ENCODE data around the gene NMNAT3.

The NMNAT3 gene

GRCh38 chr3:139634111-139634635 is 43.6 kb downstream of the NMNAT3 start:
- H3K4me1 Mint-ChIP-seq = no peaks in the 10 kb centered on the region
- no peak overlapping the region for H3K27ac Mint-ChIP-seq
- no peaks in the 10 kb centered on the region for H3K27me3 Mint-ChIP-seq
- H3K9me3 Mint-ChIP-seq = no peaks in the 10 kb centered on the region
- no peak overlapping the region for H3K4me3 Mint-ChIP-seq
- H3K36me3 Mint-ChIP-seq (ENCODE audit: low read depth) = peaks cover 7% of the 10 kb centered on the region
- DNase-seq (no peak), ATAC-seq (no peak)

DNA sequence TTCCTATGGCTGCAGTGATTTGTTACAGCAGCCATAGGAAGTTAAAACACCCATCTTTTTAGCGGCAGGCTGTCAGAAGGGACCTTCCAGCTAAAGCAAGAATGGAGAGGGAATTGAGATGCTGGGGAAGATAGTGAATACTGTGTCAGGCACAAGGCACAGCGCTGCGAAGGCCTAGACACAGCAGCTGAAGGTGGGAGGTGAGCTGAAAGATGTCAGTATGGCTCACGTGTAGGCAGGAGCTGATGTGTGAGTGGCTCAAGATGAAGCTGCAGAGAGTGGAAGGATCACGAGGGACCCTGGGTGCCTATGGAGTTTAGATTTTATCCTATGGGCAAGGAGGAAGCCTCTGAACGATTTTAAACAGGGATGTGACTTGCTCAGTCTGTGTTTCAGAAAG is 44.3 kb downstream of the NMNAT3 start:
- Mint-ChIP-seq H3K27ac (no peak overlapping the region), H3K36me3 (ENCODE audit: low read depth) (peaks cover 7% of the 10 kb centered on the region), H3K27me3 (no peaks in the 10 kb centered on the region), H3K4me3 (no peak overlapping the region), H3K9me3 (no peaks in the 10 kb centered on the region), H3K4me1 (no peaks in the 10 kb centered on the region)
- ATAC-seq = no peak
- DNase-seq = no peak

DNA sequence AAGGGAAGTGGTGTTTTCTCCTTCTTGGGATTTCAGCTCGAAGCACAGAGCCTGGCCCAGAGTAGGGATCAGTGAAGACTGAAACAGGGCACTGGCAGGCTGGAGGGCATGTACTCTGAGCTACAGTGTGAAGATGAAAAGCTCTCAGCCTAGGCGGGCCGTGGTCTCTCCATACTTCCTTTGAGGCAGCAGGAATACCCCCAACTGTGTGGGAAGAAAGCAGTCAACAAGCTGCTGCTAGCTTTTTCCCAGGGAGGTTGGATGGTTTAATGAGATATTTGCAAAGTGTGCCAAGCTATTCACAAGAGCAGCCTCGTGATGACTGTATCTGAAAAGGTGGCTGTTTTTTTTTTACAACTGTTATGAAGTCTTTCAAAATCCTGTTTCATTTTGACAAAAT is 47.2 kb downstream of the NMNAT3 start:
- ATAC-seq (no peak), DNase-seq (no peak)
- no peak overlapping the region for H3K27ac Mint-ChIP-seq
- no peak overlapping the region for H3K4me3 Mint-ChIP-seq
- H3K4me1 Mint-ChIP-seq = no peaks in the 10 kb centered on the region
- no peaks in the 10 kb centered on the region for H3K9me3 Mint-ChIP-seq
- H3K27me3 Mint-ChIP-seq = no peaks in the 10 kb centered on the region
- peaks cover 7% of the 10 kb centered on the region for H3K36me3 Mint-ChIP-seq (ENCODE audit: low read depth)

DNA sequence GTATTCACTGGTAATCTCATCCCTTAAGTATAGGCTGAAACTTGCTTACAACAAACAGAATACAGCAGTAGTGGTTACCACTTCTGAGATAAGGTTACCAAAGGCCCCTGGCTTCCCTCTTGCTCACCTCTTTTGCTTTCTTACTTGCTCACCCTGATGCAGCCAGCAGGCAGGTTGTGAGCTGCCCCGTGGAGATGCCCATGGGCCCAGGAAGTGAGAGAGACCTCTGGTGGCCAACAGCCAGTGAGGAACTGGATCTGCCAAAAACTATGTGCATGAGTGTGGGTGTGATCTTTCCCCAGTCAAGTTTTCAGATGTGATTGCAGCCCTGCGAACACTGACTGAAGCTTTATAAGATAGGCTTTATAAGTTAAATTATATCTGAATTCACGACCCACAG is 48.7 kb downstream of the NMNAT3 start:
- no peaks in the 10 kb centered on the region for H3K4me1 Mint-ChIP-seq
- DNase-seq (peak; percentile 2), ATAC-seq (peak; percentile 69)
- H3K4me3 Mint-ChIP-seq = no peak overlapping the region
- no peak overlapping the region for H3K27ac Mint-ChIP-seq
- no peaks in the 10 kb centered on the region for H3K9me3 Mint-ChIP-seq
- H3K36me3 Mint-ChIP-seq (ENCODE audit: low read depth) = peaks cover 4% of the 10 kb centered on the region
- H3K27me3 Mint-ChIP-seq = no peaks in the 10 kb centered on the region

DNA sequence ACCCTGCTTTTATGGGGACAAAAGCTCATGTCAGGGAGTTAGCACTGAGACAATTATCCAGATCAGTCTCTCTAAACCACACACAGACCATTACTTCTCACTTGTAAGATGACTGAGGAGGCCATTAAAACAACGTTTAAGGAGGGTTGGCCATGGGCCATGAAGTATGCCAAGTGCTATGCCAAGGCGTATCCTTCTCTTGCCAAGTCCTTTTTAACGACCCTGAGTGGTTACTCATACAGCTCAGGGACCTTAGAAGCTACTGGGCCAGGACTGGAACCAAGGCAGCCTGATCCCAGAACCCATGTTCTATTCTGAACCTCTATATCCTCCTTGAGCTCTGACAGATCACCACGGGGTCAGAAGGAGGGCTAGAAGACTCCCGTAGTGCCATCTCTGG is 50.0 kb downstream of the NMNAT3 start:
- no peak for ATAC-seq
- no peak overlapping the region for H3K27ac Mint-ChIP-seq
- DNase-seq = no peak
- peaks cover 2% of the 10 kb centered on the region for H3K36me3 Mint-ChIP-seq (ENCODE audit: low read depth)
- H3K4me3 Mint-ChIP-seq = no peak overlapping the region
- no peaks in the 10 kb centered on the region for H3K27me3 Mint-ChIP-seq
- H3K4me1 Mint-ChIP-seq = no peaks in the 10 kb centered on the region
- H3K9me3 Mint-ChIP-seq = no peaks in the 10 kb centered on the region

- Mint-ChIP-seq H3K4me1 (no peaks in the 10 kb centered on the region), H3K9me3 (no peaks in the 10 kb centered on the region), H3K4me3 (no peak overlapping the region), H3K36me3 (ENCODE audit: low read depth) (peaks cover 6% of the 10 kb centered on the region), H3K27me3 (no peaks in the 10 kb centered on the region), H3K27ac (no peak overlapping the region)
- DNase-seq (no peak), ATAC-seq (no peak)
Observed at GRCh38 chr3:139620438-139620837, 57.3 kb downstream of the NMNAT3 start.

DNA sequence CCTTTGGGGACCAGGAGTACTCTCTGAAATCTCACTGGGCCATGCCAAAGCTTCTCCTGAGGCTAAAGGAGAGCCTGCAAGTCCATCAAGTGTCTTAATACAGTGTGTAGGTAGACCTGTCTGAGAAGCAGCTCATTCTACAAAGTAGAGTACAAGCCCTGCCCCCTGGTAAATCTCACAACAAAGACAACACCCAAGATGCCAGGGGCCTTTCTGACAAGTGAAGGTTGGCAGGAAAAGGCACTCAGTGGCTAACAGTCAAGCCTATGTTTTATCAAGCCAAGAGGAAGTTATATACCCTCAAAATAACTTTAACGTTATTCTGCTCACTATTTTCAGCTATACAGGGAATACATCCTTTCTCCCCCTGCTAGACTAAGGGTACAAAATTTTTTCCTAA is 58.3 kb downstream of the NMNAT3 start:
- Mint-ChIP-seq H3K27ac (no peak overlapping the region), H3K4me3 (no peak overlapping the region), H3K27me3 (no peaks in the 10 kb centered on the region), H3K4me1 (no peaks in the 10 kb centered on the region), H3K36me3 (ENCODE audit: low read depth) (peaks cover 6% of the 10 kb centered on the region), H3K9me3 (no peaks in the 10 kb centered on the region)
- no peak for ATAC-seq
- DNase-seq = no peak

GRCh38 chr3:139617672-139618268 is 60.0 kb downstream of the NMNAT3 start:
- no peak for ATAC-seq
- Mint-ChIP-seq H3K27ac (no peak overlapping the region), H3K4me3 (no peak overlapping the region), H3K36me3 (ENCODE audit: low read depth) (peaks cover 6% of the 10 kb centered on the region), H3K4me1 (no peaks in the 10 kb centered on the region), H3K9me3 (no peaks in the 10 kb centered on the region), H3K27me3 (no peaks in the 10 kb centered on the region)
- DNase-seq = no peak

- H3K27ac Mint-ChIP-seq = no peak overlapping the region
- no peaks in the 10 kb centered on the region for H3K4me1 Mint-ChIP-seq
- no peak for DNase-seq
- no peak for ATAC-seq
- peaks cover 2% of the 10 kb centered on the region for H3K36me3 Mint-ChIP-seq (ENCODE audit: low read depth)
- no peak overlapping the region for H3K4me3 Mint-ChIP-seq
- H3K9me3 Mint-ChIP-seq = no peaks in the 10 kb centered on the region
- H3K27me3 Mint-ChIP-seq = no peaks in the 10 kb centered on the region
Observed at GRCh38 chr3:139611528-139611927, 66.2 kb downstream of the NMNAT3 start.

- H3K27me3 Mint-ChIP-seq = no peaks in the 10 kb centered on the region
- no peaks in the 10 kb centered on the region for H3K9me3 Mint-ChIP-seq
- H3K4me1 Mint-ChIP-seq = no peaks in the 10 kb centered on the region
- peaks cover 2% of the 10 kb centered on the region for H3K36me3 Mint-ChIP-seq (ENCODE audit: low read depth)
- H3K4me3 Mint-ChIP-seq = no peak overlapping the region
- H3K27ac Mint-ChIP-seq = no peak overlapping the region
- no peak for DNase-seq
- ATAC-seq = no peak
Observed at GRCh38 chr3:139610886-139611285, 66.9 kb downstream of the NMNAT3 start.

GRCh38 chr3:139608924-139609323 is 68.8 kb downstream of the NMNAT3 start:
- Mint-ChIP-seq H3K4me3 (no peak overlapping the region), H3K27me3 (no peaks in the 10 kb centered on the region), H3K9me3 (no peaks in the 10 kb centered on the region), H3K4me1 (no peaks in the 10 kb centered on the region), H3K27ac (no peak overlapping the region), H3K36me3 (ENCODE audit: low read depth) (peaks cover 2% of the 10 kb centered on the region)
- no peak for ATAC-seq
- no peak for DNase-seq

DNA sequence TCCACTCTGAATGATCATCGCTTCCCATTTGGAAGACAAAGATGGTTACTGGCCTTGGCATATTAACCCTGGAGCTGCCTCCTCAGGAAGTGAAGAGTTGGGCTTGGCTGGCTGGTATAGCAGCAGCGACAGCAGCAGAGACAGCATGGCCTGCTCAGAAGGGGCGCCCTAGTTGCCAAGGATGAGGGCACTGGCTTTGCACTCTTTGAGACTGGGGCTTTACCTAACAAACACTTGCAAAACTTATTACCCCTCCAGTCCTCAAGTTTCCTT is 69.7 kb downstream of the NMNAT3 start:
- DNase-seq = no peak
- no peaks in the 10 kb centered on the region for H3K9me3 Mint-ChIP-seq
- no peaks in the 10 kb centered on the region for H3K4me1 Mint-ChIP-seq
- ATAC-seq = no peak
- H3K4me3 Mint-ChIP-seq = no peak overlapping the region
- no peaks in the 10 kb centered on the region for H3K27me3 Mint-ChIP-seq
- H3K27ac Mint-ChIP-seq = no peak overlapping the region
- H3K36me3 Mint-ChIP-seq (ENCODE audit: low read depth) = peaks cover 2% of the 10 kb centered on the region

GRCh38 chr3:139607257-139608107 is 70.3 kb downstream of the NMNAT3 start:
- Mint-ChIP-seq H3K36me3 (ENCODE audit: low read depth) (peaks cover 2% of the 10 kb centered on the region), H3K9me3 (no peaks in the 10 kb centered on the region), H3K4me1 (no peaks in the 10 kb centered on the region), H3K4me3 (no peak overlapping the region), H3K27me3 (no peaks in the 10 kb centered on the region), H3K27ac (no peak overlapping the region)
- DNase-seq = no peak
- no peak for ATAC-seq

- H3K9me3 Mint-ChIP-seq = no peaks in the 10 kb centered on the region
Observed at GRCh38 chr3:139602003-139602402, 75.8 kb downstream of the NMNAT3 start.

DNA sequence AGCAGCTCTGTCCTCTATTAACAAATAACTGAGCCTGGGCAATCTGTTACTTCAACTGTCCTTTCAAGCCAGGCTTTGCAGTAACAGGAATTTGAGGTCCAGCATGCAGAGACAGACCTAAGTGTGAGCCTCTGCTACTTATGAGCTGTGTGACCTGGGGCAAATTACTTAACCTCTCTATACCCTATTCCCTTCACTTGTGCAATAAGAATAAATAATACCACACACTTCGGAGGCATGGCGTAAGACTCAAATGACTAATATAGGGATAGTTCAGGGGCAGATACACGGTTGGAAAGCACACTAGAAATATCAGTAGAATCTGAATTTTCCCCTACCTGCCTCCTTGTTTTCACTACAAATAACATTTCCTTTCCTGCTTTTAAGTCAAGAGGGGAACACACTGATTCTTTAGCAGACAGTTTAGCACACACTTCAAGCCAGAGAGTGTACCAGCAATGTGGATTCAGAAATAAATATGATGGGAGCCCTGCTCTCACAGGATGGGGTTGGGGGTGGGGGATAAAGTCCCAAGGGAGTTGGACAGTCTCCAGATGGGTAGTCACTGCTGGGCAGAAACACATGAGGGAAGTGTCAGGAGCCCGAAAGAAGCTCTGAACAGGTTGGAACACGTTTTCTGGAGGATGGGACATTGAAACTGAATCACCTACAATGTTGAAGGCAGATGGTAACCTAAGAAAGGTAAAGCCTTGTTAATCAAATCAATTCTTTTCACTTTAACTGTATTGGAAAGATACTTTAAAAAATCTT is 76.4 kb downstream of the NMNAT3 start:
- no peak overlapping the region for H3K27ac Mint-ChIP-seq
- no peak overlapping the region for H3K4me3 Mint-ChIP-seq
- H3K27me3 Mint-ChIP-seq = no peaks in the 10 kb centered on the region
- H3K36me3 Mint-ChIP-seq (ENCODE audit: low read depth) = no peaks in the 10 kb centered on the region
- H3K4me1 Mint-ChIP-seq = no peaks in the 10 kb centered on the region
- ATAC-seq = no peak
- no peak for DNase-seq
- H3K9me3 Mint-ChIP-seq = no peaks in the 10 kb centered on the region

More at GRCh38 chr3:139602003-139602402, 75.8 kb downstream of the NMNAT3 start:
- no peak for DNase-seq
- H3K27ac Mint-ChIP-seq = no peak overlapping the region
- H3K4me1 Mint-ChIP-seq = no peaks in the 10 kb centered on the region
- H3K4me3 Mint-ChIP-seq = no peak overlapping the region
- no peaks in the 10 kb centered on the region for H3K36me3 Mint-ChIP-seq (ENCODE audit: low read depth)
- H3K27me3 Mint-ChIP-seq = no peaks in the 10 kb centered on the region
- no peak for ATAC-seq
